ENCODE data around the gene CDK18. TPM values are rescaled to one million over a fixed set of nuclear protein-coding genes. Genes with fewer than 3 reads are reported as not detected.

Gene CDK18
- total and polyA plus RNA-seq, 7 donors = 1.5 to 11.9 (median 3.9) TPM

DNA sequence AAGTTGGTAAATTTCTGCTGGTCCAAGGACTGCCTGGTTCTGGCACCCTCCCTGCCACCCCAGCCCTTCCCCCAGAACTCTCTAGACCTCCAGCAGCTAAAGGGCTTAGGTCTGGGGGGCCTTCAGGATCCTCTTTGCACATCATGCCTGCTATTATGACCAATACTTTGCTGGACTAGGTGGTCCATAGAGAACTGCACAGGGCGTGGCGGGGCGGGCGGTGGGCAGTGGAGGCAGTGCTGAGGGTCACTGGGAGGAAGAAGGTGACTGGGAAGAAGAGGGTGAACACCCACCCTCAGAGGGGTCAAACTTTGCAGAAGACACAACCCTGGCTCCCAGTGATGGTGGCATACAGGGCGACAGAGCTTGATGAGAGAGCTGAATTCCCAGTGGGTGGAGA lies 18.2 kb downstream of the CDK18 start:
- Histone ChIP-seq H3K36me3 (ENCODE audit: insufficient read depth in 1 of 2, low read depth in 1 of 2) (no peaks in the 10 kb centered on the region), H3K27ac (no peak overlapping the region), H3K27me3 (ENCODE audit: insufficient read depth in 3 of 3, low read length in 2 of 3) (peaks cover 0 to 10% (median 3%) of the 10 kb centered on the region in 3 donors), H3K4me3 (no peak overlapping the region), H3K4me1 (no peaks in the 10 kb centered on the region), H3K9me3 (no peaks in the 10 kb centered on the region)
- TF ChIP-seq, protein P1, sequence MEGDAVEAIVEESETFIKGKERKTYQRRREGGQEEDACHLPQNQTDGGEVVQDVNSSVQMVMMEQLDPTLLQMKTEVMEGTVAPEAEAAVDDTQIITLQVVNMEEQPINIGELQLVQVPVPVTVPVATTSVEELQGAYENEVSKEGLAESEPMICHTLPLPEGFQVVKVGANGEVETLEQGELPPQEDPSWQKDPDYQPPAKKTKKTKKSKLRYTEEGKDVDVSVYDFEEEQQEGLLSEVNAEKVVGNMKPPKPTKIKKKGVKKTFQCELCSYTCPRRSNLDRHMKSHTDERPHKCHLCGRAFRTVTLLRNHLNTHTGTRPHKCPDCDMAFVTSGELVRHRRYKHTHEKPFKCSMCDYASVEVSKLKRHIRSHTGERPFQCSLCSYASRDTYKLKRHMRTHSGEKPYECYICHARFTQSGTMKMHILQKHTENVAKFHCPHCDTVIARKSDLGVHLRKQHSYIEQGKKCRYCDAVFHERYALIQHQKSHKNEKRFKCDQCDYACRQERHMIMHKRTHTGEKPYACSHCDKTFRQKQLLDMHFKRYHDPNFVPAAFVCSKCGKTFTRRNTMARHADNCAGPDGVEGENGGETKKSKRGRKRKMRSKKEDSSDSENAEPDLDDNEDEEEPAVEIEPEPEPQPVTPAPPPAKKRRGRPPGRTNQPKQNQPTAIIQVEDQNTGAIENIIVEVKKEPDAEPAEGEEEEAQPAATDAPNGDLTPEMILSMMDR (IDR thresholded peaks at IDR 0.05) = no peak
- WGBS, 3 donors = 96 to 98% (median 96%) methylated on average over 5 of the region's 5 CpGs
- no peak for ATAC-seq
- intact Hi-C loops (cut with DNase I) = loop anchor here (1.0 to 10.0 kb wide), 5 partner anchors 124 to 248 kb away; partner anchors contain the start of gene KLHDC8A (in 1 of the 2)
- no peak for DNase-seq

DNA sequence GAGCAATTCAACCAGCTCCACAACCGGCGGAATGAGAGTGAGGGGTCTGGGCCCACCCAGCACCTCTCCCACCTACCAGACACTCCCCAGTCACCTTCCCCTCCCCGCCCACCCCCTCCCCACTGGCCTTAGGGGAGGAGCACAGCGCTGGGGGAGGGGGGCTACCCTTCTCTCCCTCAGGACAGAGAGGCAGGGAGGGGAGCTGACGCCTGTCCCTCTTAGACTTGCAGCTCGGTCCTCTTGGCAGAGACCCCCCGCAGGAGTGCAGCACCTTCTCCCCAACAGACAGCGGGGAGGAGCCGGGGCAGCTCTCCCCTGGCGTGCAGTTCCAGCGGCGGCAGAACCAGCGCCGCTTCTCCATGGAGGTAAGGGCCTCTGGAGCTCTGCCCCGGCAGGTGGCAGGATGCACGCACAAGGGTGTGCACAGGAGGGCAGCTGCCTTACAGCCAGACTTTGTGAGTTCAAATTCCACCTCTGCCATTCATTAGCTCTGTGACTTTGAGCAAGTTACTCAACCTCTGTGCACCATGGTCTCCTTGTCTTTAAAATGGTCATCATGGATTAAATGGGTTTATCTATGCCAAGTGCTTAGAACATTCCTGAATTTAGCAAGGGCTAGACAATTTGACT lies 18.9 kb downstream of the CDK18 start:
- H3K36me3 ChIP-seq (ENCODE audit: insufficient read depth in 1 of 2, low read depth in 1 of 2) = no peaks in the 10 kb centered on the region
- H3K4me3 ChIP-seq = no peak overlapping the region
- H3K27ac ChIP-seq = no peak overlapping the region
- WGBS, 3 donors = 83 to 87% (median 84%) methylated on average over 15 to 16 of the region's 16 CpGs
- intact Hi-C loops (cut with DNase I) = loop anchor here (5.0 to 10.0 kb wide), 4 partner anchors 166 to 249 kb away; partner anchors contain the start of gene KLHDC8A (in 1 of the 2)
- no peak for DNase-seq
- ATAC-seq = no peak
- peaks cover 0 to 10% (median 3%) of the 10 kb centered on the region in 3 donors for H3K27me3 ChIP-seq (ENCODE audit: insufficient read depth in 3 of 3, low read length in 2 of 3)
- TF ChIP-seq, protein P1 (IDR thresholded peaks at IDR 0.05) = no peak
- no peaks in the 10 kb centered on the region for H3K4me1 ChIP-seq
- no peaks in the 10 kb centered on the region for H3K9me3 ChIP-seq

GRCh38 chr1:205523891-205524793 lies 19.7 kb downstream of the CDK18 start:
- intact Hi-C loops (cut with DNase I) = loop anchor here (1.0 to 10.0 kb wide), 6 partner anchors 36 to 249 kb away; partner anchors contain the start of gene KLHDC8A (in 1 of the 2)
- H3K27me3 ChIP-seq (ENCODE audit: insufficient read depth in 3 of 3, low read length in 2 of 3) = peaks cover 0 to 10% (median 3%) of the 10 kb centered on the region in 3 donors
- no peak overlapping the region for H3K27ac ChIP-seq
- TF ChIP-seq, protein P1 (IDR thresholded peaks at IDR 0.05) = peak; percentile 87
- 48 to 53% (median 51%) methylated on average over 16 of the region's 16 CpGs for WGBS, 3 donors
- no peak overlapping the region for H3K4me3 ChIP-seq
- no peaks in the 10 kb centered on the region for H3K9me3 ChIP-seq
- DNase-seq (peak; percentile 77 to 88), ATAC-seq (peak; percentile 72 to 83 (median 79))
- H3K4me1 ChIP-seq = no peaks in the 10 kb centered on the region
- no peaks in the 10 kb centered on the region for H3K36me3 ChIP-seq (ENCODE audit: insufficient read depth in 1 of 2, low read depth in 1 of 2)

- Histone ChIP-seq H3K36me3 (ENCODE audit: insufficient read depth in 1 of 2, low read depth in 1 of 2) (no peaks in the 10 kb centered on the region), H3K27me3 (ENCODE audit: insufficient read depth in 3 of 3, low read length in 2 of 3) (peaks cover 0 to 10% (median 3%) of the 10 kb centered on the region in 3 donors), H3K4me3 (no peak overlapping the region), H3K27ac (no peak overlapping the region), H3K9me3 (no peaks in the 10 kb centered on the region), H3K4me1 (no peaks in the 10 kb centered on the region)
- WGBS, 3 donors = 78 to 84% (median 83%) methylated on average over 4 of the region's 4 CpGs
- no peak for DNase-seq
- TF ChIP-seq, protein P1 (IDR thresholded peaks at IDR 0.05) = no peak
- no peak for ATAC-seq
- intact Hi-C loops (cut with DNase I) = loop anchor here (1.0 to 10.0 kb wide), 7 partner anchors 36 to 250 kb away; partner anchors contain the start of gene KLHDC8A (in 1 of the 2)
These were observed 20.3 kb downstream of the CDK18 start for GRCh38 chr1:205524794-205525101.
